ENCODE data around the gene MED25. TPM values are rescaled to one million over a fixed set of nuclear protein-coding genes. Genes with fewer than 3 reads are reported as not detected.

MED25 gene

DNA sequence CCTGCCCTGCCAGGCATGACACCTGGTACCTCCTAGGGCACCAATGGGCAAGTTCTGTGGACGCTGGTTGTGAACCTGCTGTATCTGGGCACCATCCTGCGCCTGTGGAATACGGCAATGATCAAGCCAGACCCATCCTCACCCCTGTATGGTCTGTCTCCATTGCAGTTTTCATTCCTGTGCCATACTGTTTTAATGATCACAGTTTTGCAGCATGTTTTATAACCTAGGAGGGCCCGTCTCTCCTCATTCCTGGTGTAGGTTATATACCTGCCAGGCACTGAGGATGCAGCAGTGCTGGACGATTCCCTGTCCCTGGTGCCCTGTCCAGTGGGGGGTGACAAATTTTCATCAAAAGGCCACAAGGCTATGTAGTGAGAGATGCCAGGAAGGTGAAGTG lies 65.0 kb downstream of the MED25 start:
- no peak for DNase-seq (ENCODE audit: low read depth in 1 of 2, low spot score in 1 of 2)
- Histone ChIP-seq H3K4me3 (replicated peaks; ENCODE audit: insufficient read depth, low read length) (no peak overlapping the region), H3K27ac (replicated peaks) (no peak overlapping the region), H3K27me3 (ENCODE audit: insufficient read depth, poor library complexity, severe bottlenecking) (no peaks in the 10 kb centered on the region)
- TF ChIP-seq CTCF (IDR thresholded peaks at IDR 0.05; ENCODE audit: insufficient read depth, low read length) (no peak), POLR2AphosphoS5 (IDR thresholded peaks at IDR 0.05; ENCODE audit: low read depth) (no peak), GABPA (IDR thresholded peaks at IDR 0.05; ENCODE audit: low read depth) (no peak), REST (IDR thresholded peaks at IDR 0.05; ENCODE audit: insufficient replicate concordance, low read depth) (no peak), SPI1 (IDR thresholded peaks at IDR 0.05; ENCODE audit: borderline replicate concordance, low read depth) (no peak)

DNA sequence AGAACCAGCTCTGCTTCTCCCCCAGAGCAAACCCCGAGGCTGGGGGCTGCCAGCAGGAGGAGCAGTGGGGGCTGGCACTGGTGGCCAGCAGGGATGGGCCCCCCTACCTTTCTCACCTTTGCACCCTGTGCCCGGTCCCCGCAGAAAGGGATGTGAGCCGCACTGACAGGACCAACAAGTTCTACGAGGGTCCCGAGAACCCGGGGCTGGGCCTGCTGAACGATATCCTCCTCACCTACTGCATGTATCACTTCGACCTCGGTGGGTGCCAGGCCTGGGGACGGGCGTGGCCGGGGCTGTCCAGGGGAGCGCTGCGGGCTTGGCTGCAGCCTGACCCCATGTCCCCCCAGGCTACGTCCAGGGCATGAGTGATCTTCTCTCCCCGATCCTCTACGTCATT lies 66.0 kb downstream of the MED25 start:
- no peak for DNase-seq (ENCODE audit: low read depth in 1 of 2, low spot score in 1 of 2)
- TF ChIP-seq GABPA (IDR thresholded peaks at IDR 0.05; ENCODE audit: low read depth): no peak
- no peak for TF ChIP-seq REST (IDR thresholded peaks at IDR 0.05; ENCODE audit: insufficient replicate concordance, low read depth)
- TF ChIP-seq CTCF (IDR thresholded peaks at IDR 0.05; ENCODE audit: insufficient read depth, low read length): no peak
- no peak for TF ChIP-seq SPI1 (IDR thresholded peaks at IDR 0.05; ENCODE audit: borderline replicate concordance, low read depth)
- no peak for TF ChIP-seq POLR2AphosphoS5 (IDR thresholded peaks at IDR 0.05; ENCODE audit: low read depth)
- H3K27ac ChIP-seq (replicated peaks): no peak overlapping the region
- no peaks in the 10 kb centered on the region for H3K27me3 ChIP-seq (ENCODE audit: insufficient read depth, poor library complexity, severe bottlenecking)
- H3K4me3 ChIP-seq (replicated peaks; ENCODE audit: insufficient read depth, low read length): no peak overlapping the region

DNA sequence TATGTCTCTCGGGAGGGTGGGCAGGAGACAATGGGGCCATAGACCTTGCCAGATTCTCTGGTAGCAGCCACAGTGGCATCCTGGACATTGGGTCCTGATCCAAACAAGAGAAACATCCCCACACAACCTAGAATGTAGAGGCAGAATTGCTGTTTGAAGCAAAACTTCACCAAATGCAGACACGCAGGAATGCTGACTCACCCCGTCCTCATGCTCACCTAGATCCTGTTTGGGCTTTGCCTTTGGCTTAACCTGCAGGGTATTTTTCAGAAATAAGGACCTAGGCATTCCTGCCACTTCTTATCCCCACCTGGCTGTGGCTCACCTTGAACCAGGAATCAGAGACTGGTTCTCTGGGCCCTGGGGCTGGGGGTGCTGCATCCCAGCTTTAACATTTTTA lies 66.7 kb downstream of the MED25 start:
- no peak overlapping the region for H3K27ac ChIP-seq (replicated peaks)
- TF ChIP-seq CTCF (IDR thresholded peaks at IDR 0.05; ENCODE audit: insufficient read depth, low read length) (no peak), GABPA (IDR thresholded peaks at IDR 0.05; ENCODE audit: low read depth) (no peak), REST (IDR thresholded peaks at IDR 0.05; ENCODE audit: insufficient replicate concordance, low read depth) (no peak), SPI1 (IDR thresholded peaks at IDR 0.05; ENCODE audit: borderline replicate concordance, low read depth) (no peak), POLR2AphosphoS5 (IDR thresholded peaks at IDR 0.05; ENCODE audit: low read depth) (no peak)
- DNase-seq (ENCODE audit: low read depth in 1 of 2, low spot score in 1 of 2): no peak
- no peaks in the 10 kb centered on the region for H3K27me3 ChIP-seq (ENCODE audit: insufficient read depth, poor library complexity, severe bottlenecking)
- H3K4me3 ChIP-seq (replicated peaks; ENCODE audit: insufficient read depth, low read length): no peak overlapping the region

Small RNA genes lying within 50 kb of the gene (microRNA-seq; reads per million reads assigned to microRNA genes)
- 0.90 reads per million for gene MIR4749
- 2.7 reads per million for gene MIR6799
- not detected for gene MIR6800
